HG03175 (cell line): ENCODE data around the gene AGAP1.

Source experiments
- ATAC-seq: cut with Tn5 transposase; IDR thresholded peaks from one replicate; pipeline ENCODE4 v1.9.1; 2021; ENCODE audit warnings: mild to moderate bottlenecking, moderate library complexity; ENCODE audit not compliant: unreplicated experiment

AGAP1 gene

DNA sequence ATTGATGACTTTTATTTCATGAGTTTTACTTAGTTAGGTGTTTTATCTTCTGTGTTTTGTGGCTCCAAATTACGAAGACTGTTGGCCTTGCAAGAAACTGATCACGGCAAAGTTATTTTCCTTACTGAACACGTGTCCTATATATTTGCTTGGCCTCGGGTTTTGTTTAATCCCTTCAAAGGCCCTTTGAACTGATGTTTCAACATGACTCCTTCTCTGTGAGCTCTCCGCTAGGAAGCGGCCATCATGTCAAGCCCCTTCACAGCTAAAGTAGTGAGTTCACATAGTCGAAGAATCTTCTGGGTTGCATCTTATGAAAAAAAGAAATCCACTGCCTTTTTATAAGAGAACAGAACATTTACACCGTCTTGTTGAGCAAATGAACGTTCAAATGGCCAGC, 515.0 kb downstream of the AGAP1 start:
- no peak for ATAC-seq

GRCh38 chr2:236010920-236011685, 517.3 kb downstream of the AGAP1 start:
- no peak for ATAC-seq

- ATAC-seq, result no peak
These were observed 518.3 kb downstream of the AGAP1 start for GRCh38 chr2:236012155-236012554.

DNA sequence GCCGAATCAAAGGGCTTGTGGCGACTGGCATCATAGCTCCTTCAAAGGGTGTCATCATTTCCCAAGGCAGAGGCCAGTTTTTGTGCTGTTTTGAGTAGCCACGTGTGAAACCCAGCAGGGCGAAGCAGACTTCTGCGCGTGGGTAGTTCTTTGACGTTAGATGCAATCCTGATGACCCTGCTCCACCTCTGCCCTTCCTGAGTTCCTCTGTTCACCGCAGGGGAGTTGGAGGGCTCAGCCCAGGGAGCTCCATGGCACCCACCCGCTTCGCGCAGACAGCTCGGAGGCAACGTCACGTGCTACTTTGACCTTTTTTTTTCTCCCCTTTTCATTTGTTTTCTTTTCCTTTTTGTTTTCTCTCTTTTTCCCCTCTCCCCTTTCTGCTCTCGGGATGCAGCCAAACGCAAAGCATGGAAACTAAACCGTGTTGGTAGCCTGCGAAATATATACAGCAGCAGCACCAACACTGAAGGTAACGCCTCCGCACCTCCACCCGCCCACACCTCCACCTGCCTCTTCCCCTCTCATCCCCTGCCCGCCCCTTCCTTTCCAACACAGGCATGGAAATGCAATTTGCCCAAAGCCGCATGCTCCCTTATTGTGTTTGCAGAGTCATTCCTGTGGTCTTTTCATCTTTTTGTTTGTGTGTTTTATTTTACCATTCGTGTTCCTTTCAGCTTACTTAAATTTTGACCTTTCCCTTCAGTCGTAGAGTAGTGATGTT, 520.7 kb downstream of the AGAP1 start:
- ATAC-seq, result no peak

DNA sequence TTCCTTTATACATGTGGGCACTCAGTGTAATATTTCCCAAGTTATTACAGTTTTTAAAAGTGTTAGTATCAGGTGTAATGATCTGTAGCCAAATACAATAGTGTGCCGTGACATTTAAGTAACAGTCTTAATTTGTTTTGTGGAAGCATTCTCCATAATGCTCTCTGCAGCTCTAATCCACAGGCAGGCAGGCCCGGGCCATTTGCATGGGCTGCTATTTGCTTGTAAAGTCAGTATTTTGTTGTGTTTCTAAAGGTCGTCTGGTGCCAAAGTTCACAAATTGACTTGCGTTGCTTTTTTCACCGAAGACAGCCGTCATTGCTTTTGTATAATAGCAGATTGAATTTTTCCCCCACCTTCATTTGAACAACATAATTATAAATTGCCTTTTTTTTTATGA, 521.3 kb downstream of the AGAP1 start:
- no peak for ATAC-seq

- ATAC-seq, result no peak
These were observed 522.7 kb downstream of the AGAP1 start for GRCh38 chr2:236016496-236016895.

DNA sequence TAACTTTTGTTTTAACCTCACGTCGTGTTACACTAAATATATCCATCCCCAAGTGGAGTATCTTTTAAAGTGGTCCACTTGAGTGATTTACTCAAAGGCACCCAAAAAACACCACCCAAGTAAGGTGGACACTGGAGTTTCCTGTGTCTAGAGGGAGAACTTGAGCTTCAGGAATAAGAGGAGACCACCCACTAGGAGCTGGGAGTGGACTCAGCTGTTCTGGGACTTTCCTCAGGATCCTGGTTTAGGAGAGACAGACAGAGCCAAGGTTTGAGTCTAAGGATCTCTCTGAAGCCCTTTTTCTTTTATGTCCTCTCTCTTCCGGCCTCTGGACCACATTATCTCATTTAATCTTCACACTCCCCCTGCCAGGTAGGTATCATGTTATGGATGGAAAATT, 523.6 kb downstream of the AGAP1 start:
- ATAC-seq, result no peak

DNA sequence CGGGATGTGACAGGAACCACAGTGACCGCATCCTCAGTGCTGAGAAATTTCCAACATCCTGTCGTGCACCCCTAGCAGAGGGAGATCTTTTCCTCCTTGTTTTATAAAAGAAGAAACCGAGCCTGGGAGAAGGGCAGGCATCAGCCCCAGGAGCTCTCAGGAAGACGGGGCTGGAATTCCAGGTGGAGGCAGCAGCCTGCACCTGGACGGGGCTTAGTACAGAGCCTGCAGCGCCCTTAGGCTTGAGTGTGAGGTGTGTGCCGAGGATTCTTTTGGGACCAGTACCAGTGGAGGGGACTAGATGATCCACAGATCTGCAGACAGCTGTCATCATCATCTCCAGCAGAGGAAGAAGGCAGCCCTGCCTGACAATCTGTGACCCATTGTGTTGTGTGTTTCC, 525.6 kb downstream of the AGAP1 start:
- no peak for ATAC-seq

DNA sequence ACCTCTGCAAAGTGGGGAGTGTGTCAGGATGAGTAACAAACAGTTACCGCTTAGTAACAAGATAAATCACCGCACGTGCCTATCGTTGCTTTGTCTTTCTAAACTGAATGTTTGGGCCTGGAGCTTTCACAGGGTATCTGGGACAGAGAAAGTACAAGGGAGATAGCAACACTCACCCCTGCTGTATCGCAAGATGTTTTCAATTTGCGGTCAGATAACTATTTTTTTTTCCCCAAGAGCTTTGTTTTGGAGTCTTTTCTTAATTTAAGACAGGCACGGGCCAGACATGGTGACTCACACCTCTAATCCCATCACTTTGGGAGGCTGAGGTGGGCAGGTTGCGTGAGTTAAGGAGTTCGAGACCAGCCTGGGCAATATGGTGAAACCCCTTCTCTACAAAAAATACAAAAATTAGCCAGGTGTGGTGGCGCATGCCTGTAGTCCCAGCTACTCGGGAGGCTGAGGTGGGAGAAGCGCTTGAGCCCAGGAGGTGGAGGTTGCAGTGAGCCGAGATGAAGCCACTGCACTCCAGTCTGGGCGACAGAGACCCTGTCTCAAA, 527.7 kb downstream of the AGAP1 start:
- no peak for ATAC-seq

DNA sequence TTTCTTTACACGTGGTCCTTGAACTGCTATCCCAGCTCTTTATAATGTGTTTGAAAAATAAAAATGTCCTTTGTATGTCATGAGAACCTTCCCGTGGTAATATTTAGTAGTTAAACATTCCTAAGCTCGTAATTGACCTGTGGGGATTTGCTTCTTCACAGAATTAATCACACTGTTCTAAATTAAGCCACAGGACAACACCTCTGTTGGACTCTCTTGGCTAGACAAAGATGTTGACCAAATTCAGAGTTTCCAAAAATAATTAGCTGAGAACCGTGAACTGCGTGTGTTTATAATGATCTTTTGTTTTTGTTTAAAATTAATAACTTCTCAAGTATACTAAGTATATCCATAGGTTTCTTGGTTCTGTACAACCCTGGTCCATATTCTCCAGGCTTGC, 528.3 kb downstream of the AGAP1 start:
- no peak for ATAC-seq

DNA sequence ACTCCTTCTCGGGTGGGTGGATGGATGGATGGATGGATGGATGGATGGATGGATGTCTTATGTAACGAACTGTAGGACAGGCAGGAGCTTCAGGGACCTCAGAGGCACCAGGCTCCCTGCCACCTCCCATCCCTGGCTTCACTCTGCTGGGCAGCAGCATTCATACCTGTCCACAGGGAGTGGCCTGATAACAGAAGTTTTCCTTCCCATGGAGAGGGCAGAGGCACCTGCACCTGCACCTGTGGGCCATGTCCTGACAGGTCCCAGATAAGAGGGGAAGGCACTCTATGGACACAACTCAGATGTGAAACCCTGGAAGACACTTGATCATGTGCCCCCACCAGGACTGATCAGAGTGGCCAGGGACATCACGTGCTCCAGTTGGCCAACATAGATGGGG, 532.0 kb downstream of the AGAP1 start:
- no peak for ATAC-seq

DNA sequence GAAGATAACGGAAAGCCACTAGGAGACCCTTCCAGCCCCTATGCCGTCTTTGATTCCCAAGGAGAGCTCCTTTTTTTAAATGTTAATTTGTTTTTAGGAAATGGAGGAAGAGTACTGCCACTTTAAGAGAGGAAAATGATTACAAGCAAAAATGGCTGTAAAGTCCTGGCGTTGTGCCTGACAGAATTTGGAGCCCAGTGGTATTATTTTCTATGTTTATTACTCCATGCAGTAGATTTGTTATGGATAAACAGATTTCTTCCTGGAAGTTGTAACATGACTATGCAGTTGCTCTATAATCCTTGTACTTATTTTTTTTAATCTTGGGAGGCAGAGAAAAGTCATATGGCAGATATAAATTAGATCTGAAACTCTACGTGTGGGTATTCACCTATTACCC, 533.0 kb downstream of the AGAP1 start:
- no peak for ATAC-seq

DNA sequence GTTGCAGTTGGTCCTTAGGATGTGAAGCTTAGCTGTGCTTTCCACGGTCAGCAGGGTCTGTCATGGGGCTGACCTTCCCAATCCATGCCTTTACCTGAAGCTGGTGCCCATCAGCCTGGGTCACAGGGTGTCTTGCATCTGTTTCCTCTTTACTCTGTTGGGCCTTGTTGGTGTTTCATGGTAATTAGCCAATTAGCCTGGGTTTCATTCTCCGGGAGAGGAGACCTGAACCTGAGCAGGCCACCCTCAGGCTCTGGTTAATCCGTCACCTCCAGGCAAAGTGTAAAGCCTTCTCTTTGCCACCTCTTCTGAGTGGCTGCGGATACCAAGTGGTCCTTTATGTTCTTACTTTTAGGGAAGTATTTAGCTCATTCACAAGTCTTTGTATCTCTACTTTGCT, 534.2 kb downstream of the AGAP1 start:
- no peak for ATAC-seq

DNA sequence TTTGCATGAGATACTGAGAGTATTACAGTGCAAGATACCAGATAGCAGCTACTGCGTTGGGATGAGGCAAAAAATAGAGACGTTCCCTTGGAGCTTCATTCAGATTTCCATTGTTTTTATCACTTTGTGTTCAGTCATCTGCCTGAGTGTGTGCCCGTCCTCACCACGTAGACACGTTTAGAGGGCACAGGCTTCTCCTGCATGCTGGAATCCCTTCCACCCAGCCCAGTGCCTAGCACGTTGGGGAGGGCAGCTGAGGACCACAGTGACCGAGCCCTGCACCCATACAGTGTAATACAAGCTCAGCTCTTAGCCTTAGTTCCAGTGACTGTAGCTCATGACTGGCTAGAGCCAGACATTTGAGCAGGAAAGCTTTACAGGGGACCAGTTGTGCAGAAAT, 539.6 kb downstream of the AGAP1 start:
- no peak for ATAC-seq

GRCh38 chr2:236034974-236035373, 541.1 kb downstream of the AGAP1 start:
- no peak for ATAC-seq

- no peak for ATAC-seq
These were observed 542.2 kb downstream of the AGAP1 start for GRCh38 chr2:236036045-236036444.

DNA sequence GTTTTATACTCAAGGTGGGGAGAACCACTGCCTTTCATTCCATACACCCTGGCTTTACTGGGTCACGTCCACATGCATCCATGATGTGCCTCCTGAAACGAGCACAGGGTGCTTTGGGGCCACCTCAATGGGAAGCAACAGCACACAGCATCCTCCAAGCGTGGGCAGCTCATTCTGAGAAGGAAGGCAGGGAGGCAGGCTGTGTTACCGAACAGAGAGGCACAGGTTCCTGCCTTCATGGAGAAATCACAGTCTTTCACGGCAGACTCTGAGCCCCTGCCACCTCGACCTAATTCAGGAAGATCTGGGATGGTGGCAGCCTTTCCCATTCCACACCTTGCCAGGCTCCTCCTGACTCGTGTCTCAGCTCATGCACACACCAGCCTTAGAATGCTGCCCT, 544.3 kb downstream of the AGAP1 start:
- no peak for ATAC-seq

GRCh38 chr2:236040600-236041328, 546.9 kb downstream of the AGAP1 start:
- no peak for ATAC-seq

DNA sequence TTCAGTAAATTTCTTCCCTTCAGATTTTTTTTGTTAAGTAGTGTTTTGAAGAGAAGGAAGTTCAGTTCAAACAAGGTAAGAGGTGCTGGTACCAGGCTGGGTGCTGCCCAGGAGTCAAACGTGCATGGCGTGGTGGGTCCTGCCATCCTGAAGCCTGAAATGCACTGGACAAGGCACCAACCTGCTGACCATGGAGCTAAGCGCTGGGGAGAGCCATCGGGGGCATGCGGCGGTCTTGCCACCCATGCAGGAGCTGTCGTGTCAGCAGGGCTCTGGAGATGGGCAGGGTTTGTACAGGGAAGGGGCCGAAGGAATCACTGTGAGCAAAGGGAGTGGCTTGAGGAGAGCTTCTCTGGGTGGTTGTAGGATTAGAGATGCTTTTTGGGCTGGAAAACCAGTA, 547.8 kb downstream of the AGAP1 start:
- no peak for ATAC-seq

DNA sequence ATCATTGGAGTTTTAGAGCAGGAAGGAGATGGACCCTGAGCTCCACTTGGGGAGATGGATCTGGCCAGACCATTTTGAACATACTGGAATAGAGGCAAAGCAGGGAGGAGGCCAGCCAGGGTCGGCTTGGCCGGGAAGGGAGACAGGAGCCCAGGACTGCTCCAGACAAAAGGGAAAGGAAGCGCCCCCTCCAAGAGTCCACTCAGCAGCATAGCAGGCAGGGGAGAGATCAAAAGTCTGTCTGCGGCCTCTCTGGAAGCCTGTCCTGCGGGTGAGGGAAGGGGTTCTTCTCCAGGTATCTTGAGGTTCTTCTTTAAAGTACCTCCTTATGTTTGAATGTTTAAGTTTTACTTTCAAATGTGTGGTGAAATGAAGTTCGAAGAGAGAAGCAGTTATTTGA, 548.2 kb downstream of the AGAP1 start:
- ATAC-seq, result no peak

DNA sequence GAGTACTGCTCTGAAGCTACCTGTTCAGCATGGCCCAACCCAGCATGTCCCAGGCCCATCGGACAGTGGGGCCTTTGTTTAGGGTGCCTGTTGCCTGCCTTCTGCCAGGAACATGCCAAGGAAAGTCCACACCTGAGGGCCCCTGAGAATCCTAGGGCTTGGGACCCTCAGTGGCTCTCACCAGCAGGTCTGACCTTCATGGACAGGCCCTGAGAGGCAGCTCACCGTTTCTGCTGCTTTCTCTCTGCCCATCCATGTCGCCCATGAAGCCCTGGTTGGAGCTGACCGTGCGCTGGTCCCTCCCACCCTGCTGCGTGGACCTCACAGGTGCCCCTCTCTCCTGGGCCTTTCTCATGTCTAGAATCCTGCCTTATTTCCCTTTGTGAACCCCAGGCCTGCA, 550.3 kb downstream of the AGAP1 start:
- ATAC-seq, result no peak
